ENCODE results near the gene NHERF2.
A peak's percentile ranks its signal among the peaks of the same experiment; 100 is the strongest.

The NHERF2 gene

DNA sequence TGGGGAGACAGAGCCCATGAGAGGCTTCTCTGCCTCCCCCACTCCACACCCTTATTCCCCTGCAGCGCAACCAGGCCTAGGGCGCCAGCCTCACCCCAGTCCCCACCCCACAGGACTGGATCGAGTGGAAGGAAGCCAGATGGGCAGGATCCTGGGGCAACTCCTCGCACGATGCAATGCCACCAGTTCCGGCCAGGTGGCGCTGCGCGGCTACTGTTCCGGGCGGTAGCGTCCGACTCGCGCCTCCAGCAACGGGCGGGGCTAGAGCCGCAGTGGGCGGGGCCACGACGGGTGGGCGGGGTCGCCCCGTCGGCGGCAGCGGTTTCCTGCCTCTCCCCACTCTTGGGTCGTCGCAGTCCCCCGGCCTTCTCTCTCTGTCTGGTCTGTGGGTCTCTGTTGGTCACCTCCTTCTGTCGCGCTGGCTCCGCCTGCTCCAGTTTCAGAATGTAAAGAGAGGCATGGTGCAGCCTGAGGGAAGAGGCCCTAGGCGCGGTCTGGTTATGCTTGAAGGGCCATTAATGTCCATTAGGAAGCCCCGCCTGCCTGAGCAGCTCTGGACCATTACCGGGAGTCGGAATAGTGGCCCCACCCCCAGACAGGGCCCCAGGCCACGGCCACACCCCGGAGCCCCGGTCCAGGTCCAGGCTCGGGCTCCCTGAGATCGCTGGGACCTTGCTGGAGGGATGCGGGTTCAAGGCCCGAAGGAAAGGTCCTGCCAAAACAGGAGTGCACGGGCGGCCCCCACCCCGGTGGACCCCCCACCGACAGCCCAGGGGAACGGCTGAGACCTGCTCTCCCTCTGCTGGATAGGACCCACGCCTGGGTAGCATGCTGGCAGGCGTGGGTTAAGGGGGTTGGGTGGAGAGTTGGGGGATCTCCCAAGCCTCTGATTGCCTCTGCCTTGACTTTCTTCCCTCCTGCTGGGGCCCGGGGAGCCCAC lies 3.3 kb upstream of the NHERF2 start:
- DNase-seq, result peak; percentile 93
- Histone ChIP-seq H3K9me3 (no peaks in the 10 kb centered on the region), H3K36me3 (no peaks in the 10 kb centered on the region), H3K4me3 (ENCODE audit: low read depth, low read length) (peak overlapping the region; percentile 53), H3K4me1 (0 out of 2 replicates have a peak, but pooled peaks cover 4% of the 10 kb centered on the region), H3K27me3 (no peaks in the 10 kb centered on the region)
- TF ChIP-seq, protein P1, sequence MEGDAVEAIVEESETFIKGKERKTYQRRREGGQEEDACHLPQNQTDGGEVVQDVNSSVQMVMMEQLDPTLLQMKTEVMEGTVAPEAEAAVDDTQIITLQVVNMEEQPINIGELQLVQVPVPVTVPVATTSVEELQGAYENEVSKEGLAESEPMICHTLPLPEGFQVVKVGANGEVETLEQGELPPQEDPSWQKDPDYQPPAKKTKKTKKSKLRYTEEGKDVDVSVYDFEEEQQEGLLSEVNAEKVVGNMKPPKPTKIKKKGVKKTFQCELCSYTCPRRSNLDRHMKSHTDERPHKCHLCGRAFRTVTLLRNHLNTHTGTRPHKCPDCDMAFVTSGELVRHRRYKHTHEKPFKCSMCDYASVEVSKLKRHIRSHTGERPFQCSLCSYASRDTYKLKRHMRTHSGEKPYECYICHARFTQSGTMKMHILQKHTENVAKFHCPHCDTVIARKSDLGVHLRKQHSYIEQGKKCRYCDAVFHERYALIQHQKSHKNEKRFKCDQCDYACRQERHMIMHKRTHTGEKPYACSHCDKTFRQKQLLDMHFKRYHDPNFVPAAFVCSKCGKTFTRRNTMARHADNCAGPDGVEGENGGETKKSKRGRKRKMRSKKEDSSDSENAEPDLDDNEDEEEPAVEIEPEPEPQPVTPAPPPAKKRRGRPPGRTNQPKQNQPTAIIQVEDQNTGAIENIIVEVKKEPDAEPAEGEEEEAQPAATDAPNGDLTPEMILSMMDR (IDR thresholded peaks at IDR 0.05; ENCODE audit: low read depth, low read length), result peak; percentile 84

DNA sequence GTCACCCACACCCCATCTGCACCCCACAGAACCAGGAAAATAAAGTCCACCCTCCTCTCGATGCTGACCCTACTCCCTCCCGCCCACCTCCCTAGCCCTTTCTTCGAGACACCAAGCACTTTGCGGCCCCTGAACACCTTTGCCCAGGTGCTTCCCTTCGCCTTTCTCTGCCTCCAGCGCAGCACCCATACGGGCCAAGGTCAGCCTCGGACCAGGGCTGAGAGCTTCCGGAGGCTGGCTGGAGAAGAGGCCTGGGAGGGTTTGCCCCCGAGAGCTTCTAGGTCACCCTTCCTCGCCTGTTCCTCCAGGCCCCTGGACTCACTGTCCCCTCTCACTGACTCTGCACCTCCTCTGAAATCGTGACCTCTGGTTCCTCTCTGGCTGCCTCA lies 2.7 kb upstream of the NHERF2 start:
- Histone ChIP-seq H3K4me1 (0 out of 2 replicates have a peak, but pooled peaks cover 4% of the 10 kb centered on the region), H3K4me3 (ENCODE audit: low read depth, low read length) (peak overlapping the region; percentile 53), H3K9me3 (no peaks in the 10 kb centered on the region), H3K36me3 (no peaks in the 10 kb centered on the region), H3K27me3 (no peaks in the 10 kb centered on the region)
- TF ChIP-seq, protein P1 (IDR thresholded peaks at IDR 0.05; ENCODE audit: low read depth, low read length), result no peak
- DNase-seq, result no peak

DNA sequence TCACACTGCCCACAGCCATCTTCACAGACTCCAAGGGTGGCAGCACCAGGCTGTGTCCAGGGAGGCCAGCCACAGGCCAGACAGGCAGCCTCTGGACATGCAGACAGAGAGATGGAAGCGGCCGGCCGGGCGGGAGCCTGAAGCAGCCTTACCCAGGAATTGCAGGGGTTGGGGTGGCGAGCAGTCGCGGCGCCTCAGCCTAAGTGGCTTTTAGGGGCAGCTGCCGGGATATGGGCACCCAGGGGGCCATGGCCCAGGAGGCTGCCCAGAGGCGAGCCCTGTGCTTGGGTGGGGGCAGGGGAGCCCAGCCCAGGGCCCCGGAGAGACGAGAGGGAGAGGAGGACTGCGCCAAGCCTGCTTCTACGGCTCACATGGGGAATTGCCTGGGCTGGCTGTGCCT lies 1.5 kb upstream of the NHERF2 start:
- Histone ChIP-seq H3K36me3 (no peaks in the 10 kb centered on the region), H3K27me3 (no peaks in the 10 kb centered on the region), H3K4me3 (ENCODE audit: low read depth, low read length) (no peak overlapping the region), H3K4me1 (0 out of 2 replicates have a peak, but pooled peaks cover 4% of the 10 kb centered on the region), H3K9me3 (no peaks in the 10 kb centered on the region)
- TF ChIP-seq, protein P1 (IDR thresholded peaks at IDR 0.05; ENCODE audit: low read depth, low read length), result no peak
- no peak for DNase-seq

DNA sequence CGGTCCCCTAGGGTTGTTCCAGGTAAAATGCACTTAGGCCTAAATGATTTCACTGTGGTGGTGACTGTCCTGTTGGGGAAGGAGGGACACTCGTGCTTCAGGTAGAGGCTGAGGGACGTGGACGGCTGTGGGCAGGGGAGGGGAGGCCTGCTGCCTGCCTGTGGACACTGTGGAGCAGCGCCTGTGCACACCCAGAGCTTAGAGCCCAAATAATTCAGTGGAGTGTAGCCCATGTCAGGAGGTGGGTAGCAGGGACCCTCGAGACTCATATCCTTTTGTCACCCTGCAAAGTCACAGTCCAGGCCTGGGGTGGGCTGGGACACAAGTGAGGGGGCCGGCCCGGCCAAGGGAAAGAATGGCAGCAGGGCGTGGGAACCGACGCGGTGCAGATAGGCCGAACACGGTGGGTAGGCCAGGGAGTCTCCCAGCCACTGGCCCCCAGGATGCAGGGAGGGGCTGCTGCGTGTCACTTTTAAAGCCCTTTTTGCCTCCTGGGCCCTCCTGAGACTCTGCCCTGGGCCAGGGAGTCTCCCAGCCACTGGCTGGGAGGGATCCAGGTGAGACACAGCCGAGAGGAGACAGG lies 733 bp upstream of the NHERF2 start:
- no peak overlapping the region for H3K4me3 ChIP-seq (ENCODE audit: low read depth, low read length)
- TF ChIP-seq, protein P1 (IDR thresholded peaks at IDR 0.05; ENCODE audit: low read depth, low read length), result no peak

DNA sequence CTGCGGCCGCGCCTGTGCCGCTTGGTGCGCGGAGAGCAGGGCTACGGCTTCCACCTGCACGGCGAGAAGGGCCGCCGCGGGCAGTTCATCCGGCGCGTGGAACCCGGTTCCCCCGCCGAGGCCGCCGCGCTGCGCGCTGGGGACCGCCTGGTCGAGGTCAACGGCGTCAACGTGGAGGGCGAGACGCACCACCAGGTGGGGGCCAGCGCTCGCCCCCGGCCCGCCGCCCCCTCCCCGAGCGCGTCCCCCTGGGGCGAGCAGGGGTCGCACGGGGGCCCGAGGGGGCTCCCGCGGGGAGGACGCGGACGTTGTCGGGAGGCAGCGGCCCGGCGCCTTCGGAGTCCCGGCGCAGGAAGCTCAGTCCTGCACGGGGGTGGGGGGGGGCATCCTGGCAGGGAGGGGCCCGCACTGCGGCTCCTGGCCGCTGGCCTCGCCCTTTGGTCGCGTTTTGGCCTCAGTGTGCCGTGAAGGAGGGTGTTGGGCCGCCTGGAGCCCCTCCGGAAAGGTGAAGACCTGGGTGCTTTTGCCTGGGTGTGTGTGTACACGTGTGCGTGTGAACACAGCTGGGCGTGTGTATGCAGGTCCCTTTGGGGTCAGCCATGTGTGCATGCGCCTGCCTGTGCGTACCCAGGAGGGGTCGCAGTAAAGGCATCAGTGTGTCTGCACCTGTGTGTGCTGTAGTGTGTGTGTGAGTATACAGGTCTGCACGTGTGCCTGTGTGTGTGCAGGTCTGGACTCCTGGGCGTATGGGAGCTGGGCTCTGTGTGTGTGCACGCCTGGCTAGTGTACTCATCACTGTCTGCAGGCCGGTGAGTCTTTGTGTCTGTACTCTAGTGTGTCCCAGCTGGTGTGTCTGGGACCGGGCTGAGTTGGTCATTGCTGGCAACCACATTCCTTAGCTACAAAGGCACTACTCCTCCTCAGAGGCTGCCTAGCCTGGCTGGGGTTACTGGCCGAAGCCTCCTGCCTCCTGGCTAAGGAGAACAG lies 615 bp downstream of the NHERF2 start:
- Histone ChIP-seq H3K9me3 (no peaks in the 10 kb centered on the region), H3K36me3 (no peaks in the 10 kb centered on the region), H3K4me3 (ENCODE audit: low read depth, low read length) (peak overlapping the region; percentile 33), H3K27me3 (no peaks in the 10 kb centered on the region), H3K4me1 (0 out of 2 replicates have a peak, but pooled peaks cover 4% of the 10 kb centered on the region)
- no peak for DNase-seq
- TF ChIP-seq, protein P1 (IDR thresholded peaks at IDR 0.05; ENCODE audit: low read depth, low read length), result no peak

More for the DNA sequence above, 733 bp upstream of the NHERF2 start:
- no peaks in the 10 kb centered on the region for H3K9me3 ChIP-seq
- 0 out of 2 replicates have a peak, but pooled peaks cover 4% of the 10 kb centered on the region for H3K4me1 ChIP-seq
- no peak for DNase-seq
- H3K27me3 ChIP-seq, result no peaks in the 10 kb centered on the region
- no peaks in the 10 kb centered on the region for H3K36me3 ChIP-seq
